ENCODE data around the gene SGF29.
"Not testable (repeated sequence)": the region's sequence is repeated elsewhere in the genome, so short reads cannot be mapped to it uniquely, and the experiment has no call there.

SGF29 gene

GRCh38 chr16:28531777-28532744, 21.7 kb upstream of the SGF29 start:
- in situ Hi-C loops (cut with HindIII; ENCODE audit: low pct_ligation_motif_present, low pct_unique_long_range_greater_than_20kb, low sequenced_read_pairs), result no loop called here
- DNase-seq, result peak; percentile 57

GRCh38 chr16:28532940-28533647, 20.6 kb upstream of the SGF29 start:
- in situ Hi-C loops (cut with HindIII; ENCODE audit: low pct_ligation_motif_present, low pct_unique_long_range_greater_than_20kb, low sequenced_read_pairs), result no loop called here

GRCh38 chr16:28534542-28535373, 19.0 kb upstream of the SGF29 start:
- DNase-seq, result no peak
- in situ Hi-C loops (cut with HindIII; ENCODE audit: low pct_ligation_motif_present, low pct_unique_long_range_greater_than_20kb, low sequenced_read_pairs), result no loop called here

More at GRCh38 chr16:28532940-28533647, 20.6 kb upstream of the SGF29 start:
- no peak for DNase-seq

- DNase-seq, result no peak
- in situ Hi-C loops (cut with HindIII; ENCODE audit: low pct_ligation_motif_present, low pct_unique_long_range_greater_than_20kb, low sequenced_read_pairs), result no loop called here
These were observed 16.6 kb upstream of the SGF29 start for GRCh38 chr16:28537076-28537475.

GRCh38 chr16:28537964-28538732, 15.6 kb upstream of the SGF29 start:
- DNase-seq, result no peak
- in situ Hi-C loops (cut with HindIII; ENCODE audit: low pct_ligation_motif_present, low pct_unique_long_range_greater_than_20kb, low sequenced_read_pairs), result no loop called here

GRCh38 chr16:28538733-28539596, 14.8 kb upstream of the SGF29 start, which contains the start of gene NUPR1:
Gene NUPR1 (minus strand): TSS chr16:28538974. CDS start chr16:28538907, 67 bp downstream.
- in situ Hi-C loops (cut with HindIII; ENCODE audit: low pct_ligation_motif_present, low pct_unique_long_range_greater_than_20kb, low sequenced_read_pairs), result no loop called here
- DNase-seq, result peak; percentile 98

- in situ Hi-C loops (cut with HindIII; ENCODE audit: low pct_ligation_motif_present, low pct_unique_long_range_greater_than_20kb, low sequenced_read_pairs), result no loop called here
- DNase-seq, result no peak
These were observed 13.4 kb upstream of the SGF29 start for GRCh38 chr16:28540346-28540745.

- DNase-seq, result no peak
- in situ Hi-C loops (cut with HindIII; ENCODE audit: low pct_ligation_motif_present, low pct_unique_long_range_greater_than_20kb, low sequenced_read_pairs), result no loop called here
These were observed 11.1 kb upstream of the SGF29 start for GRCh38 chr16:28542646-28543045.

- no peak for DNase-seq
- in situ Hi-C loops (cut with HindIII; ENCODE audit: low pct_ligation_motif_present, low pct_unique_long_range_greater_than_20kb, low sequenced_read_pairs), result no loop called here
These were observed 10.6 kb upstream of the SGF29 start for GRCh38 chr16:28543072-28543471.

- in situ Hi-C loops (cut with HindIII; ENCODE audit: low pct_ligation_motif_present, low pct_unique_long_range_greater_than_20kb, low sequenced_read_pairs), result no loop called here
- DNase-seq, result no peak
These were observed 8.7 kb upstream of the SGF29 start for GRCh38 chr16:28544998-28545397.

GRCh38 chr16:28545964-28546363, 7.8 kb upstream of the SGF29 start:
- in situ Hi-C loops (cut with HindIII; ENCODE audit: low pct_ligation_motif_present, low pct_unique_long_range_greater_than_20kb, low sequenced_read_pairs); DNase-seq: not testable (repeated sequence)

- no peak for DNase-seq
- in situ Hi-C loops (cut with HindIII; ENCODE audit: low pct_ligation_motif_present, low pct_unique_long_range_greater_than_20kb, low sequenced_read_pairs), result no loop called here
These were observed 7.1 kb upstream of the SGF29 start for GRCh38 chr16:28546626-28547025.

GRCh38 chr16:28548306-28548802, 5.4 kb upstream of the SGF29 start:
- in situ Hi-C loops (cut with HindIII; ENCODE audit: low pct_ligation_motif_present, low pct_unique_long_range_greater_than_20kb, low sequenced_read_pairs), result no loop called here
- no peak for DNase-seq

GRCh38 chr16:28549301-28549899, 4.3 kb upstream of the SGF29 start:
- DNase-seq, result peak; percentile 59
- in situ Hi-C loops (cut with HindIII; ENCODE audit: low pct_ligation_motif_present, low pct_unique_long_range_greater_than_20kb, low sequenced_read_pairs), result no loop called here

- in situ Hi-C loops (cut with HindIII; ENCODE audit: low pct_ligation_motif_present, low pct_unique_long_range_greater_than_20kb, low sequenced_read_pairs), result no loop called here
- DNase-seq, result no peak
These were observed 1.1 kb downstream of the SGF29 start for GRCh38 chr16:28554634-28555423.

GRCh38 chr16:28555561-28555960, 1.8 kb downstream of the SGF29 start:
- DNase-seq, result no peak
- in situ Hi-C loops (cut with HindIII; ENCODE audit: low pct_ligation_motif_present, low pct_unique_long_range_greater_than_20kb, low sequenced_read_pairs), result no loop called here

Data from ACHN (cell line).